HG03103 (cell line): ENCODE measurements around the gene ZNF574.

Source experiments
- ATAC-seq: cut with Tn5 transposase; IDR thresholded peaks from one replicate; pipeline ENCODE4 v1.9.1; 2021; ENCODE audit warnings: low read depth; ENCODE audit not compliant: unreplicated experiment

ZNF574 gene

DNA sequence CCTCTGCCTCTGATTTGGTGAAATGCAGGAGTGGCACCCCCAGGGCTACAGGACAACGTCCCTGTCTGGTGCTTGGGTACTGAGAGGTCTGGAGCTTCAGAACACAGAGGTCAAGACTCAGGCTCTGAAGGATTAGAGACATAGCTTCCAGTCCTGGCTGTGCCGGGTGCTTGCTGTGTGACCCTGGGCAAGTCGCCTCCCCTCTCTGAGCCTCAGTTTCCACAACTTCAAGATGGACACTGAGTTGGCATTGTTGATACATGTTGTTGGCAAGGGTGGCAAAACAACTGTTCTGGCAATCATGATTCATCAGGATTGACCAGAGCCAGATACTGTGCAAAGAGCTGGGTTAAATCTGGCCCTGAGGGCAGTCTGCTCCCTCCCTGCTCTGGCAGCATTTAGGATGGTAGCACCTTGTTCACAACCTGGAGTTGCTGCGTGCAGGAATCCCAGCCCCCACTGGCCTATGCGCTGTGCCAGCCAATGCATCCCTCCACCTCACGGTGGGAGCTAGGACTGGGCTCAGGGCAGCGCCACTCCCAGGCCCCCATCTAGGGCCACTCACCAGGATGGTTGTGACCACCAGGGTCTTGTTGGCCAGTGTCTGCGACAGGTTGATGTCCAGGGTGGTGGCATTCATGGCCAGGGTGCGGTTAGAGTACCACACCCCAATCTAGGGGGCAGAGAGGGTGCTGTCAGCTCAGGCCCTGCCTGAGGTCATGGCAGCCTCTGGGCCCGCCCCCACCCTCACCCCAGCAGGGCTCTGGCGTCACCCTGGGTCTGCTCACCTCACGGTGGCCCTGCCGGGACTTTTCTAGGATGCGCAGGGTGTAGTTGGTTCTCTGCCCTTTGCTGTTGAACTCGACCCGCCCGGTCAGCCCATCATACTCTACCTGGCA lies 22.7 kb upstream of the ZNF574 start:
- ATAC-seq = no peak

DNA sequence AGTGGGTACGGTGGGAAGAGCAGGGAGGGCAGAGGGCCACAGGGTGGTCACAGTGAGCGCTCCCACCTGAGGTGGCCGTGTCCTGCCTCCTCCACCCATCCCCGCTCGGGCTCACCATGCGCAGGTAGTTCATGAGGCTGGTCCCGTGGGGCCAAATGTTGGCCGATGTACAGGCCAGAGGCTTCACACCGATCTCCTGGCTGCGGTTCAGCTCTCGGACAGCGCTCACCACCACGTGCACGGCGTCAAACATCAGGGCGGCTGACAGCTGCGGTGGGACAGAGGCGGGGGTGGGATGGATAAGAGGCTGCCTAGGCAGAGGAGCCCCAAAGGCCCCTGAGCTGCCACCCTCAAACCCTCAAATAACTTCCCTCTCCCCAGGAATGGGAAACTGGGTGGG lies 21.8 kb upstream of the ZNF574 start:
- no peak for ATAC-seq

DNA sequence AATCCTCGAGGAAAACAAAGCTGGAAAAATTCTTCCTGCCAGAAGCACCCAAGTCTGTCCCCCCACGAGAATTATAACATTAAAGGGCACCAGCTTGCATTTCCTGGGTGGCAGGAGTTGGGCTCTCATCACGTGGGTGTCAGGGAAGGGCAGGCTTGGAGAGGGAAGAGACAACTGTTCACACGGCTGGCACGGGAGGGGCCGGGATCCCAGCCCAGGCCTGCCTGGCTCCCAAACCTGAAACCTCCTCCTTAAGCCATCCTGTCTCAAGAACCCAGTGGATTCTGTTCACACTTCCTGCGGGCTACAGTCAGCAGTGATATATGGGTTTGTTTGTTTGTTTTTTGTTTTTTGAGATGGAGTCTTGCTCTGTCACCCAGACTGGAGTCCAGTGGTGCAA lies 18.1 kb upstream of the ZNF574 start:
- ATAC-seq = no peak

DNA sequence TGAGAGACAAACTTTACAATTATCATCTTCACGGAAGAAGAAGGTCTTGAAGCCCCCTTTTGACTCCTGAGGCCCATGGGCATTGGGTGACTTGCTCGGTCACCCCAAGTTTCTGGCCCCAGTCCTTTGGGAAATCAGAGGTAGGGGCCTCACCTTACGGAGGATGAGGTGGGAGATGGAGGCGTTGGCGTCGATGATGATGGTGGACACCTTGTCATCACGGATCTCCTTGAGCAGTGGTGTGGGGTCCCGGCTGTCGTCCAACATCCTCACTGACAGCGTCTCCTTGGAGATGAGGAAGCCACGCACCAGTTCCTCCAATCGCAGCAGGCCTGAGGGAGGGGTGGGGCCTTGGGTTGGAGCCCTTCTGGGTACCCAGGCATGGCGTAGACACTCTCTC lies 16.8 kb upstream of the ZNF574 start:
- no peak for ATAC-seq

DNA sequence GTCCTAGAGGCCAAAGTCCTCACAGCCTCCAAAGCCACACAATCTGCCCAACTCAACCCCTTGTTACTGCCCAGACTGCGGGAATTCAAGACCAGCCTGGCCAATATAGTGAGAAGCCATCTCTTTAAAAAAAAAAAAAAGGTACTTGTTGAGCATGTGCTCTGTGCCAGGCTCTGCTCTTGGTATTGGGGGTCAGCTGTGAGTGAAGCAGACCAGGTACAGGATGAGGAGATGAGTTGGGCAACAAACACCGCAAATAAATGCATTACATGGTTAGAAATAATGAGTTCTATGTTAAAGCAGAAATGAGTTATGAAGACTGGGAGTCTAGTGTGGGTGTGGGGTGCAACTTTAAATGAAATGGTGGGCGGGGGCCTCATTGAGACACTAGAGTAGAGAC lies 15.8 kb upstream of the ZNF574 start:
- no peak for ATAC-seq

DNA sequence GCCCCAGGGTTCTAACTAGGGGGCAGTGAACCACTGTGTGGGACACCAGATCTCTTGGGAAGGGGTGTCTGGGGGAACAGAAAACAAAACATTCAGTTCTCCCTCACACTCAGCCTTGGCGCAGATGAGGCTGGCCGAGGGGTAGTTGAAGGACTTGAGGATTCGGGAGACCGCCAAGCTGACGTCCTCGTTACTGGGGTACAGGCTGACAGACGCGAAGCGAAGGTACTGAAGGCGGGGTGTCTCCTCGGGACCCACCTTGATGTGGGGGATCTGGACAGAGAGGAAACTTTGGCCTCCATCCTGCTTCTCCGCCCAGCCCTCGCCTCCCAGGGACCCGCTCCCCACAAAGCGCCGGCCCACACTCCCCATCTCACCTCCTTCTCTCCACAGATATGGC lies 13.6 kb upstream of the ZNF574 start:
- no peak for ATAC-seq

DNA sequence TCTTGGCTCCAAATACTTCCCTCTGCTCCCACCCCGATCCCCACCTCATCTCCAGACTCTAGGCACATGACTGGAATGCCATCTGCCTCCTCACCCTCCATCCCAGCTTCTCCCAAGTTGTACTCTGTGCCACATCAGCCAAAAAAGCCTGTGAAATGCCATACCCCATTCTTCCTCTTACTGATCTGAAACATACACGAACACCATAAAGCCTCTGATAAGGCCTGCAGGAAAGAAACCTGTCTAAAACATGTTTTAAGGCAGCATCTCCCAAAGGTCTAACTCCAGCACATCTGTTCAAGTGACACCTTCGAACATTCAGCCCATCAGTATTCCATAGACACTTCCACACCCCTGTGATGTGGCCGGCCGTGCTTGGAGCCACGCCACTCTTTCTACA lies 11.5 kb upstream of the ZNF574 start:
- no peak for ATAC-seq

DNA sequence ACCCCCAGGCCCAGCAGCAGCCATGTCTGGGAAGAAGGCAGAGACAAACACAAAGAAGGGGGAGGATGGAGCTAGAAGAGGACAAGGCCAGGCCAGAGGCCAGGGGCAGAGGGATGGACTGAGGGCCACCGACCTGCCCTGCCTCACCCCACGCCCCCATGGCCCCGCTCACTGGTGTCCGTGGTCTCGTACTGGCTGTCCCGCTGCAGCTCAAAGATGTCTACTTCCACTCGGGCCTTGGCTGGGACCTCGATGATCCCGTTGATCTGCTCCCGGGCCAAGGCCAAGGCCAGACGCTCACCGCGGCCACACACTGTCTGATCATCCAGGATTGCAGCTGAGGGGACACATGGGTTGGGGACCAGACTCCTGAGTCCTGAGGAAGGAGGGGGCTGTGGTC lies 10.9 kb upstream of the ZNF574 start:
- no peak for ATAC-seq

DNA sequence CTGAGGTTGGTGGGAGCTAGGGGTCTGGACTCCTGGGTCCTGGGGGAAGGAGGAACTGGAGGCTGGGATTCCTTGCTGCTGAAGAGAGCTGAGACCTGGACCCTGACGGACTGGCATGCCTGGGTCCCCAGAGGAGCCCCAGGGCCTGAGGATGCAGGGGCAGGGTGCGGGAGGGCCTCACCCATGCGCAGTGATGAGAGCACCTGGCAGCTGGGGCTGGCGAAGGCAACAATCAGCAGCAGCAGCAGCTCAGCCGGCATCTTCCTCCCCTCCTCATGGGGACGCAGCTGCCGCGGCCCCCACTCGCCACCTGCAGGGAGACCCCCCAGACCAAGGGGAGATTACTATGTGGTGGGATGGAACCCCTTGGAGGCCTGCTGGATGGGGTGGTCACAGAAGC lies 10.5 kb upstream of the ZNF574 start:
- no peak for ATAC-seq

DNA sequence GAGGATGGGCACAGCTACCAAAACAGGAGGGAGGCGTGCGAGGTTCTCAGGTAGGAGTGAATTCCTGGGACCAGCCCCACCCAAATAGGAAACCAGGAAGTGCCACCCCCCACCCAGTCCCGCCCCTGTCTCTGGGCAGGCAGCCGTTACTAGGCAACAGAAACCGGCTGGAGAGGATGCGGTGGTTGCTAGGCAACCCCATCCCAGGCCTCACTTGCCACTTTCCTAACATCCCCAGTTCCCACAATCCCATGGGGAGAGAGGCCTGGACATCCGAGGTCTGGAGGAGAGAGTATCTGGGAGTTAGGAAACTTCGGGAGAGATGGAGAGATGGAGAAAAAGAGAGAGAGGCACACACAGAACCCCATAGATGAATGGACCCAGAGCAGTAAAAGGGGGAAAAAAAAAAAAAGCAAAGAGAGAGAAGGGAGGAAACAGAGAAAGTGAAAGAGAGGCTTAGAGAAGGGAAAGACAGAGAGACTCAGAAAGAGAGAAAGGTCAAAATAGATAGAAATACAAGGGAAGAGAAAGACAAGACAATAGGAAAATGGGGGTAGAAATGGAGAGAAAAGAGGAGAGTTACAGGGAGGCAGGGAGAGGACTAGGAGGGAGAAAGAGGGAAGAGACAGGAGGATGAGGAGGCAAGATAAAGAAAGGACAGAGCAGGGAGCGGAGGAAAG lies 9.8 kb upstream of the ZNF574 start:
- no peak for ATAC-seq

DNA sequence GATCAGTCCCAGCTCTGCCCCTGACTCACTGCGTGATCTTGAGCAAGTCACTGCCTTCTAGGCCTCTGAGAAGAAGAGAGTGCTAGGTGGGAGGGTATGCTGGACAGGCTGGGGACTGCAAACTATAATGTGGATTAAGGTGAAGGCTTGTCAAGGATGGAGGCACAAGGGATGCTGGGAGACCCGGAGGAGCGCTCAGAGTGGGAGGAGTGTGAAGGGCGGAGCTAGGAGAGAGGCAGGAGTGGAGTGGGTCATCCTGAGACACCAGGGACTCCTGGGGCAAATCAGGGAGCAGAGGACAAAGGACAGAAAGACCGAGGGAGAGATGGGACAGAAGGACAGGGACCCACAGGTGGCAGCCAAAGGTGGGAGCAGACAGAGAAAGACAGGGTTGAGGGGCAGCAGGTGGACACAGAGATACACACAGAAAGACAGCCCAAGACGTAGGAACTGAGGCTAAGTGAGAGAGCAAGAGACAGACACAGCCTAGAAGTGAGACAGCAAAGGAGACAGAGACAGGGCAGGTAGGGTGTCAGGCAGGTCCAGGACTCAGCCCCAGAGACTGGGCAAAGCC lies 8.6 kb upstream of the ZNF574 start:
- ATAC-seq = no peak

DNA sequence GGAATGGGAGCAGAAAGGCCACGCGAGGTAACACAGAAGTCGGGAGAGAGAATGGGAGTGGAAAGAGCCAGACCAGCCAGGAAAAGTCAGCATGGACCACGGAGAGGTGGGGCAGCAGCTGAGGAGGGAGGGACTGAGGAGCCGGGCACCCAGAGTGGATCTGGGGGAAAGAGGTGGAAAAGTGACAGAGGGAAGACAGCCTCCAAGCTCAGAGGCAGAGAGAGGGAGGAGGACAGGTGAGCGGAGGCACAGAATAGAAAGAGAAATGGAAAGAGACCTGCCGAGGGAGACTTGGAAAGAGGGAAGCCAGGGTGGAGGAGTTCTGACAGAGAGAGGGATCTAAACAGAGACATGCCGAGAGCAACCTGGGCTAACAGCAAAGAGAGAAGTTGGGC lies 7.6 kb upstream of the ZNF574 start:
- no peak for ATAC-seq

DNA sequence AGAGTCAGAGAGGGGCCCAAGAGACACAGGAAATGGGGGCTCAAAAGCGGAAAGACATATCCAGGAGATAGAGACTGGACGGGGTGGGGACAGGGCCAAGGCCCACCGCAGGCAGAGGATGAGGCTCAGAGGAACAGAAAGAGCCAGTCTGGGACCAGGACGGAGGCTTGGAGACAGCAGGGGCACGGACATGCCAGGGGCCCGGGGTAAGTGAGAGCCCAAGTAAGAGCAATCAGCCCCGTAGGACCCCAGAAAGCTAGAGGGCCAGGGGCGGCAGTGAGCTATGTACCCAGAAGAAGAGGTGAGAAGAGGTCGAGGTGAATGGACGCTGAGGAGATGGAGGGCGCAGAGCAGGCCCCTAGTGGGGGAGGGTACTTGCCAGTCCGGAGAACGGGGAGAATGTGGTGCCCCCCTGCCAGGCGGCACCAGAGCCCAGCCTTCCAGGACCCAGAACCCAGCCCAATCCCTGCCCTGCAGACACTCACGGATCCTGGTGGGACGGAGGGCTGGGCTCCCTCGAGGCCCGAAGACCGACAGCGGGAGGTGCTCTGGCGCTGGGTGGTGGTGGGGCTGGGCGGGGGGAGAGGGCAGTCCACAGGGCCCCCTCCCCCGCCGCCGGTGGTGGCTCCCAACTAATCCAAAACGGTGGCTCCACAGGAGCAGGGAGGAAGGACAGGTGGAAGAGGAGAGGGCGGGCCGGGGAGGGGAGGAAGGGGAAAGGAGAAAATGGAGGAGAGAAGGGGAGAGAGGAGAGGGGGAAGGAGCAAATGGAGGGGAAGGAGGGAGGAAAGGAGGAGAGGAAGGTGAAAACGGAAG lies 7.0 kb upstream of the ZNF574 start:
- no peak for ATAC-seq

DNA sequence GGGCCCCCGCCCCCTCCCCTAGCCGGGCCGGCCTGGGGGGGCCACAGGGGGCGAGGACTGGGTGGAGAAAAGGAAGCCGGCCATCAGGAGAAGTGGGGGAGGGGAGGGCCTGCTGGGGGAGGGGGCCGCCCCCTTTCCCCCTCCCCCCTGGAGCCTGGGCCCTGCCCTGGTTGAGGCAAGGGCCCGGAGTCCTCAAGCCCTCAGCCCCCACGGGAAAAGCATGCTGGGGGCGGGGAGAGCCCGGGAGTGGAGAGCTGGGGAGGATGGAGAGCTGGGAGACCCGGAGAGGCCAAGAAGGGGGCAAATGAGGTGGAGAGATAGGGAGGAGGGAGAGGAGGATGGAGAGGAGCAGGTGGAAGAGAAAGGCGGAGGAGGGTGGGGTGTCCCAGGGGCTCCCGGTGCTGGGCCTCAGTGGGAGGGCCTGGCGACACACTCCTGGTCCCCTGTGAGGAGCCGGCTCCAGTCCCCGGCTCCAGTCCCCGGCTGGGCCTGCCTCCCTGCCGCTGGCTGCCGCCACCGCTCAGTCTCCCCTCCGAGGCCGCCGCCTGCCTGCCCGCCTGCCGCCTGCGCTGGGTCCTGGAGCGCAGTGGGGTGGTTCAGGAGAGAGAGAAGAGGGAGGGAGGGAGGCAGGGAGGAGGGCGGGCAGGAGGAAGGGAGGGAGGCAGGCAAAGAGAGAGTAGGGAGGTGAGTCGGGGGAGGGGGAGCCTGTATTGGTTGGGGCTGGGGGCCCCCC lies 6.2 kb upstream of the ZNF574 start, which contains the start of gene GRIK5:
Gene GRIK5, minus strand, starts transcription at position 588 of the 733 bp plus-strand sequence. CDS start 4,436 bp downstream, outside the sequence.
- no peak for ATAC-seq

DNA sequence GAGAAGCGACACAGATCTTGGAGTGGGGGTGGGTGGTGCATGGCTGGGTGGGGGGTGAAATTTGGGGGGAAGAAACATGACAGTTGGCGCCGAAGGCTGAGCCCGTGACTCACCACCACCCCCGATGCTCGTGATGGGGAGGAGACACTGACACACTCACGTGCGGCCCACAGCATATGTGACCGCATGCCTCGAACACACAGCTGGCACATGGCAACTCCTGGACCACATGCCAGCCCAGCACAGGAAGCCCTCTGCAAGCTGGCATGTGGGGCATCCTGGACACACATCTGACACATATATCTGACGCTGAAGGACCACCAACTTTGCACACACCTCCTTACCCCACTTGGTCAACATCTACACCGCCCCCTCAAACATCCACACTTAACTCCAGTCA lies 4.7 kb upstream of the ZNF574 start:
- no peak for ATAC-seq

DNA sequence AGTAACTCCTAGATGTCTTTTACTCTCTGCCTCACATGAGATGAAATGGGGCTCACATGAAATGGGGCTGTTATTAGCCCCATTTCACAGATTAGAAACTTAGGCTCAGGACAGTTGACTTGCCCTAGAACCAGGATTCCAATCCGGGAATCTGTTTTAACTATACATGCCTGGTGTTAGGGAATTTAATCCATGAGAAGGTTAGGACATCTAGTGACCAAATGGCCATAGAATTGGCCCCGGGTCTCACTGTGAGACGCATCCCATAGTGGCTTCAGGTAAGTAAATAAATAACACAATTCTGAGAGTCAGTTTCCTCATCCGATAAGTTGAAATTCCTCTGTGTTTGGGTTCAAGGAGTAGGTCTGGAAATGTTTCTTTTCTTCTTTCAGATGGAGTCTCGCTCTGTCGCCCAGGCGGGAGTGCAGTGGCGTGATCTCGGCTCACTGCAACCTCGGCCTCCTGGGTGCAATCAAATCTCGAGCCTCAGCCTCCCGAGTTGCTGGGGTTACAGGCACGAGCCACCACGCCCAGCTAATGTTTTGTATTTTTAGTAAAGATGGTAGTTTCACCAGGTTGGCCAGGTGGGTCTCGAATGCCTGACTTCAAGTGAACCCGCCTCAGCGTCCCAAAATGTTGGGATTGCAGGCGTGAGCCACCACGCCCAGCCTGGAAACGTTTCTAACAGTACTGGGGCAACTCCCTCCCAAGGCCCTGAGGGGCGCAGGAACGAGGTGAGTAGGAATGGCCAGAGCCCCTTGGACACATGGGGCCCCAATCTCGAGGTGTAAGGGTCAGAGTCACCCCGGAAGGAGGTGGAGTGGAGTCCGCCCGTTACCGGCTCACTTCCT lies 1.2 kb upstream of the ZNF574 start:
- ATAC-seq = no peak

DNA sequence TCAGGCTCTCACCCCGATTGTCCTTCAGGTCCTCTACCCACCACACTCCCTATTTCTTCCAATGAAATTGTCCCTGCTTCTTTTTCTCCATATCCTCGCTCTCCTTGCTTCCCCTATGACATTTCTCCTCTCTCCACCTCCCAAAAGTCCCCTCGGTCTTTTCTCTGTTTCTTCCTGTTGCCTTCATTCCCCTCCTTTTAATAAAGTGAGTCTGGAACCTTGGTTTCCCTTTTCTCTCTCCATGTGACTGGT lies 676 bp upstream of the ZNF574 start:
- ATAC-seq = no peak

DNA sequence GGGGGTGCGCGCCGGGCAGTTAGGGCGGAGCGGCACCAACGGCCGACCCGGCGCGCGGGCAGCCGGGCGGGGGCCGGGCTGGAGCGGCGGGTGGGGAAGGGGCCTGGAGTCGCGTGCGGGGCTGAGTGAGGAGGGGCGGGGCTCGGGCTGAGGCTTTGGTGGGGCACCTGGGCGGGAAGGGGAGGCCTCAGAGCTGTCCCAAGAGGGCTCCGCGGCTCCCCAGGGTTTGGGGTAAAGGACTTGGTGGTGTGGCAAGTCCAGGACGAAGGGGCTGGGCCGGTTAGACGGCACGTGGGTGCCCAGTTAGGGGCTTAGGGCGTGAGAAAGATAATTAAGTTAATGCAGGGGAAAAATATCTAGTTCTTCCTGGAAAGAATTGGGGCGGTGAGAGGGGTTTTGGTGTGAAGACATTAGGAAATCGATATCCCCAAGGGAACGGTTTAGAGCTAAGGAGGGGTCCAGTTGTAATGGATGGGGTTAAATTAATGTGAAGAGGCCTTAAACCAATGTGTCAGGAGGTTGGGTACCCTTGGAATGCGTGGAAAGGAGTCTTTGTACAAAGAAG lies 496 bp downstream of the ZNF574 start:
- no peak for ATAC-seq

DNA sequence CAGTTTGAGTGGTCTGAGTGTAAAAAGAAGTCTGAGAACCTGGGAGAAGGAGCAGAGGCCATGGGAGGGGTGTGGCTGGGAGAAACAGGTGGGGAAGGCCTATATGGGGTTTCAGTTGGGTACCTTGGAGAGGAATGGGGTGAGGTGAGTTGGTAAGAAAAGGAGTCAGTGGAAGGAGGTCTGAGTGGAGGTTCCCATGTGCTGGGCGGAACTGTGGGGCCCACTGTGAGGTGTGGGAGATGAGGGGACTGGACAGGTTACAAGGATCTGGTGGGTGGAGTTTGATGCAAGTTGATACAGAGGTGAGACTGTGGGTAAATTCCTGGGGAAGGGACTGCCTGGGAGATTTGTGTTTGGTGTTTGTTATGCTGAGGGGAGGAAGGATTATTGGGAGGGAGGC lies 2.1 kb downstream of the ZNF574 start:
- ATAC-seq = no peak
